ENCODE results near the gene SYNDIG1L.
A peak's percentile ranks its signal among the peaks of the same experiment; 100 is the strongest.

Gene SYNDIG1L

DNA sequence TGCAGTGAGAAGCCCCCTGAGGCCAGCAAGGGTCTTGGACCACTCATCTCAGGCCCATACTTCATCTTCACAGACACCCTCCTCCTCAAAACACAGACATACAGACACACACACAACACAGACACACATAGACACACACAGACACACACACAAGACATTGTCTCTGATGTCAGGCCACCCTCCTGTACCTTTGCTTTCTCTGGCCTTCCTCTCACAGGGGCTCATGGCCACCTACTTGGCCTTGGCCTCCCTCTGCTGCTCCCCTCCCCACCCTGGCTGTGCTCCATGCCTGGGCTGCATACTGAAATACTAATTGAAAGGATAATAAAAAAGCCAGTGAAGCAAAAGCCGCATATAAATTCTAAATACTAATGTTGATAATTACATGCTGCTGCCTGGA, 1.6 kb upstream of the SYNDIG1L start:
- DNase-seq, result no peak

DNA sequence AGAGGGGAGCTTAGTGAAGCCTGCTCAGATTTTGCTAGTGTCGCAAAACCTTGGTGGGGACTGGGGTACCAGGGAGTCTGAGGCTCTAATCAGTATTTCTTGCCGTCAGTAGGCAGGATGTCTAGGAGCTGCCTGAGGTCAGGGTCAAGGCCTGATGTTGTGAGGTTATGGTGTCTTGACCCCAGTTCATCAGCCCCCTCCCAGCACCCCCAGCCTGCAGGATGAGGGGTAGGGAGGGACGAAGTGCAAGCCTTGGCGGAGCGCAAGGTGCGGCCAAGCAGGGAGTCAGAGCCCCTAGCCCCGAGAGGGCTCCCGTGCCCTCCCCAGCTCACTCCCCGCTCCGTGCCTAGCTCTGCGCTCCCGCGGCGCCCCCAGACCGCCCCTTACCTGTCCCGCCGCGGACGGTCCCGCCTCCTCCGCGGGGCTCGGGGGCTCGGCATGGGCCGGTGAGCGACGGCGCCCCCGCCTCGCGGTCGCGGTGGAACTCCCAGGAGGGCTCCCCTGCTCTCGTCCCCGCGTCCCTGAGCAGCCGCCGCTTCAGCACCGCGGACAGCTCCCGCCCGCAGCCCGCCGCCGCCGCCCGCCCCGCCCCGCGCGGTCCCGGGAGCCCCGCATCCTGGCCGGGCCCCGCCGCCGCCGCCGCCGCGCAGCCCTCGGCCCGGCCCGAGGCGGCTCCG, 347 bp downstream of the SYNDIG1L start:
- peak; percentile 10 to 59 (median 30) for DNase-seq

DNA sequence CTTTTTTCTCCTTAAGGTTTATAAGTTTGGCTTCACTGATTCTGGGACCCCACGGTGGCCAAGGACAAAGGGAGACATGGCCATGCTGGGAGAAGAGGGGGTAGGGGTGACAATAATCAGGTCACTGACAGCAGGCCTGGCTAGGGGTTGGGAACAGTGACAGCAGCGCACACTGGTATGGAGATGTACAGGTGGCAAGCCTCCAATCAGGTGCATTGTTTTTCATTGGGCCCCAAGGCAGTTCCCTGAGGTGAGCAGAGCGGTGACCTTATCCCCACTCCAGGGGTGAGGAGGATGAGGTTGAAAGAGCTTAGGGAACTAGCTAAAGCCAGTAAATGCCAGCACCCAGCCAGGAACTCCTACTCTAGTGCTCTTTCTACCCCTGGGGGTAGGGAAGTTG, 1.4 kb downstream of the SYNDIG1L start:
- no peak for DNase-seq

GRCh38 chr14:74423246-74423645, 2.8 kb downstream of the SYNDIG1L start:
- no peak for DNase-seq

DNA sequence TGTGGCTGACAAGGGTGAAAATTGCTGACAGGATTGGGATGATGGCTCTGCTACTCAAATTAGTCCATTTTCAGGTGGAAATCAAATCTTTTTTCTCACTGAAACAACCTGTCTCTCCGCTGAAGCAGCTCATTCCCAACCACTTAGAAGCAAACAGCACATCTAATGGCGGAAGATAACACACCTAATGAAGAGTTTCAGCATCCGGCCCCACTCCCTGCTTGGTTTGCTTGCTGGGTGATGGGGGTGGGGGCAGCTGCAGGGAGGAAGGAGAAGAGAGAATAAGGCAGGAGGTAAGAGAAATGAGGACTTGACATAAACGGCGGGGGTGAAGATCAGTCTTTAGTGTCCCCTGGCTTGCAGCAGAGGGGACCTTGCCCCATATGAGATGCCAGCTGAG, 4.0 kb downstream of the SYNDIG1L start:
- DNase-seq, result no peak

DNA sequence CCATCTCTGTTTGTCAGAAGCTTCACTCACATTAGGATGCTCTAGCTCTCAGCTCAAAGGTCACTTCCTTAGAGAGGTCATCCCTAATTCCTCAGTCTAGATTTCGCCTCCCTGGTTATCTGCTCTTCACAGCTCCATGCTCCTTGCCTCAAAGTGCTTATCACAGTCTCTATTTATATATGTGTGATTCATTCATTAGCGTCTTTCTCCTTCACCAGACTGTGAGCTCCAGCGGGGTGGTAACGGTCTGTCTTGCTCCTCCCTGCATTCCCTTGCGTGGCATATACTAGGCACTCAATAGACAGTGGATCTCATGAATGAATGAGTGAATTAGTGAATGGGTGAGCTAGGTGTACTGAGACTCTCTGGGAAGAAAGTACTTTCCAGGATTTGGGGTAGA, 6.9 kb downstream of the SYNDIG1L start:
- DNase-seq, result no peak

DNA sequence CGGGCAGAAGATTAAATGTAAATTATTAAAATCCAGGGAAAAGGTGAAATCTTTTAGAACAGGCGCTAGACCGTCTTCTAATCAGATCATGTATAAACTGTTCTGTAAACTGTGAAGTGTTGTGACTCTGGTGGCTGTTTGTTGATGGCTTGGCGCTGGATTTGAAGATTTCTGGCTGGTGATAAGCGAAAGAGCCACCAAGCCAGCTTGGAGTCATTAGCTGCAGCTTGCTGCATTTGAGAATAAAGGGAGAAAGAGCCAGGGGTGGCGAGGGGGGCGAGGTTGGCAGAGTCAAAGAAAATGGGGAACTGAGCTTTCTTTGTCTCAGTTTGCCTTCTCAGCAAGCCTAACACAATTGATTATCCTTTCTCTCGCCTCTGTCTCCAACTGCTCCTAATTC, 8.0 kb downstream of the SYNDIG1L start:
- DNase-seq, result no peak

DNA sequence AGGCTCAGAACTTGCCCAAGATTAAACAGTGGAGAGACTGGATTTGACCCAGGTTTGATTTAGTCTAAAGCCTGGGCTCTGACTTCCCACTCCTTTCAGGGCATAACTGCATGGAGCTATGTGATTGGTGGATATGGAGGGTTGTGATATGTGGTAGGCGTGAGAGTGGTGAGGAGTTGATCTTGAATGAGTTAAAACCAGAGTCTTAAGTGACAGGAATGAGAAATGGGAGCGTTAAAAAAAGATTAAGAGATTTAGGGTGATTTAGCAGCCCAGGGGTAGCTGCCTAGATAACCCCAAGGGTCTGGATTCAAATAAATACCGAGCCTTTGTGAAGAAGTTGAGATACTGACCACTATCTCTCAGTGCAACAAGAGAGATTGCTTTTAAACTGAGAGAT, 8.4 kb downstream of the SYNDIG1L start:
- no peak for DNase-seq

GRCh38 chr14:74417201-74417600, 8.8 kb downstream of the SYNDIG1L start:
- no peak for DNase-seq

- no peak for DNase-seq
Measured at GRCh38 chr14:74415115-74415437, 10.9 kb downstream of the SYNDIG1L start.

- DNase-seq, result no peak
Measured at GRCh38 chr14:74414403-74415114, 11.5 kb downstream of the SYNDIG1L start.

- DNase-seq, result no peak
Measured at GRCh38 chr14:74413627-74414026, 12.4 kb downstream of the SYNDIG1L start.

DNA sequence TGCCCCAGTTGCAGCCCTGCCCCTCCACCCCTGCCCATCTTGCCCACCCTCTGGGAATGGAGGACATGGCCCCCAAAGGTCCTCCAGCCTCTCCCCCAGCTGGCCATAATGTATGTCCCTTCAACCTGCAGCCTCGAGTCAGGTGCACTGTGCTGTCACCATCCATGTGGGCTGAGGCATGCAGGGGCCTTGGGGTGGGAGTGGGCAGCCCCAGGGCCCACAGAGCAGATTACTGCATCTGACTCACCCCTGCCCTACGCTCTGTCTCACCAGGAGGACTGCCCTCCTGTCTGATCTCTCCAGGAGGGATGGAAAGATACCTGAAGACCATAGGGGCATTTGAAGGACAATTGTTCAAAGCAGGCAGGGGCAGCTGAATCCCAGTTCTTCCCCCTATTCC, 13.3 kb downstream of the SYNDIG1L start:
- no peak for DNase-seq

GRCh38 chr14:74411671-74412070, 14.3 kb downstream of the SYNDIG1L start:
- DNase-seq, result no peak

DNA sequence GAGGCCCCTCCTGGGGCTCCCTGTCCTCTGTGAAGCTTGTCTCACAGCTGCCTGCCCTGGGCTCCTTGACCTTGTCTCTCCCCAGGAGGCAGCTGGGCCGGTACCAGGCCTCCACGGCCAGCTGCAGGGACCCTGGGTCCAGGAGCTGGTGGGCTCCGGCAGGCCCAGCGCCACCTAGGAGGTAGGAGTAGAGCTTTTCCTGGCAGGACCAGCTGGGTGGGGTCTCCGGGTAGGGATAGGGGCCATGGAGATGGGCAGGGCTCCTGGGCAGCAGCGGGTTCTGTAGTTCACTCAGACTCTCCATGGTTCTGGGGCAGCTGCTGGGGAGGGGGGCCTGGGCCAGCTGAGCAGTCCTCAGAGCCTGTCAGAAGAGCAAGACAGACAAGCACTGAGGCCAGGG, 16.6 kb downstream of the SYNDIG1L start:
- no peak for DNase-seq

DNA sequence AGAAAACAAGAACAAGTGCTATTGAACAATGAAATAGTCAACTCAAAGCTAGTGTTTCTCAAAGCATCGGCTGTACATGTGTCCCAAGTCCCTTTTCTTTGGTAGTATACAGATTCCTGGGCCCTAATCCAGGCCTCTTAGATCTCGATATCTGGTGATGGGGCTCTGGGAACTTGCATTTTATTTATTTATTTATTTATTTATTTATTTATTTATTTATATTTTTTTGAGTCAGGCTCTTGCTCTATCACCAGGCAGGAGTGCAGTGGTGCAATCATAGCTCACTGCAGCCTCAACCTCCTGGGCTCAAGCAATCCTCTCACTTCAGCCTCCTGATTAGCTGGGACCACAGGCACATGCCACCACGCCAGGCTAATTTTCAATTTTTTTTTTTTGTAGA, 17.1 kb downstream of the SYNDIG1L start:
- DNase-seq, result no peak

DNA sequence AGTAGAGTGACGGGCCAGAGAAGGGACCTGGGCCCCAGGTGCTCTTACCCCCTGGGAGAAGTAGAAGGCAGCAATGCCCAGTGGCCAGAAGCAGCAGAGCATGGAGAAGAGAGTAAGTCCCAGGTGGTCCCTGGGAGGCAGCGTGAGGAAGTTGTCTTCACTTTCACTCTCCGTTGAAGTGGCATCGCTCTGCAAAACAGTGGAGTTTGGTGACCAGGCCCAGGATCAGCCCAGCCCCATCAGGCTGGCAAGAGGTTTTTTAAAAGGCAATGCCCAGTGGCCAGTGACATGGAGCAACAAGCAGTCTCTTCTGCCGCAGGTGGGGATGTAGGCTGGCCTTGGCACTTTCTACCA, 18.2 kb downstream of the SYNDIG1L start:
- DNase-seq, result no peak

DNA sequence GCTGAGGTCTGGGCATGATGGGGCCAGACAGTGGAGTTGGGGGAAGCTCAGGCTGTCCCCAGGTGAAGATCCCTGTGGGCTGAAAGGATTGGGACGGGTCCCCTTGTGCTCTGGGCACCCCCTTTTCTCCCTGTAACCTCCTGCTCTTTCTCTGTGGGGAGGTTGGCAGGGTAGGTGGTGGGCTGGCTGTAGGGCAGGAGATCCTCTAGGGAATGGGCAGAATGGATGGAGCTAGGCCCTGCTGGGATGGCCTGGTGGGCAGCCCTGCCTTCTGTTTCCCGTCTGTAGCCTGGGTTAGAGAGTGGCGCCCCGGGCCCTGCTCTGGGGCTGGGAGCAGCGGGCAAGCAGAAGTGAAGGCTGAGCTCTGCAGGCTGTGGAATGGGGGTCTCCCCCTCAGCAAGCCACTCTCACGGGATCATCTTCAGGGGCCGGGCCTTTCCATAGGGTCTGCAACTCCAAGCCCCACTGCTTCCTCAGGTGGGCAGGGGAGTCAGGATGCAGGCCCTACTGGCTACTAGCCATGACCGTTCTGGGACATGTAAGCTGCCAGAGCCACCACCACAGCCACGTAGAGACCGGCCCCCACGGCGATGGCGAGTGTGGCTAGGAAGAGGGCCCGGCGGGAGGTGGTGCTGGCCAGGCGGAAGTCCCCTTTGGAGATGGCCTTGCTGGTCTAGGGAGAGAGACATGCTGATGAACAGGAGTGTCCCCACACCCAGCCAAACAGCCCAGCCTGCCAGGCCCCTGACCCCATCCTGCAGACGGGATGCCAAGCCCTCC, 18.8 kb downstream of the SYNDIG1L start:
- no peak for DNase-seq

GRCh38 chr14:74405663-74406062, 20.3 kb downstream of the SYNDIG1L start:
- no peak for DNase-seq

- no peak for DNase-seq
Measured at GRCh38 chr14:74404435-74404834, 21.6 kb downstream of the SYNDIG1L start.

- no peak for DNase-seq
Measured at GRCh38 chr14:74403619-74404417, 22.2 kb downstream of the SYNDIG1L start.

GRCh38 chr14:74402401-74403251, 23.4 kb downstream of the SYNDIG1L start:
- DNase-seq, result no peak
